GM18861 (cell line): ENCODE data around the gene QSER1.

Source experiments
- ATAC-seq: cut with Tn5 transposase; IDR thresholded peaks from one replicate; pipeline ENCODE4 v1.9.1; 2021; ENCODE audit not compliant: unreplicated experiment

The QSER1 gene

GRCh38 chr11:32890843-32891656 lies 1.6 kb upstream of the QSER1 start:
- ATAC-seq: no peak

GRCh38 chr11:32891657-32892354 lies 805 bp upstream of the QSER1 start:
- ATAC-seq: no peak

- ATAC-seq: no peak
Measured at GRCh38 chr11:32893093-32893342, 407 bp downstream of the QSER1 start.

GRCh38 chr11:32893343-32894148 lies 935 bp downstream of the QSER1 start:
- no peak for ATAC-seq

- ATAC-seq: no peak
Measured at GRCh38 chr11:32894149-32894827, 1.7 kb downstream of the QSER1 start.

- no peak for ATAC-seq
Measured at GRCh38 chr11:32894921-32895320, 2.3 kb downstream of the QSER1 start.

GRCh38 chr11:32895471-32895870 lies 2.9 kb downstream of the QSER1 start:
- no peak for ATAC-seq

- ATAC-seq: no peak
Measured at GRCh38 chr11:32897103-32897502, 4.5 kb downstream of the QSER1 start.

- ATAC-seq: no peak
Measured at GRCh38 chr11:32899438-32899837, 6.8 kb downstream of the QSER1 start.

GRCh38 chr11:32902089-32902665 lies 9.6 kb downstream of the QSER1 start:
- ATAC-seq: no peak

- no peak for ATAC-seq
Measured at GRCh38 chr11:32905028-32905667, 12.5 kb downstream of the QSER1 start.

- no peak for ATAC-seq
Measured at GRCh38 chr11:32908619-32909018, 16.0 kb downstream of the QSER1 start.

- ATAC-seq: no peak
Measured at GRCh38 chr11:32911413-32911812, 18.8 kb downstream of the QSER1 start.

GRCh38 chr11:32913445-32913844 lies 20.8 kb downstream of the QSER1 start:
- ATAC-seq: no peak

GRCh38 chr11:32916361-32916760 lies 23.8 kb downstream of the QSER1 start:
- ATAC-seq: no peak

GRCh38 chr11:32916994-32917393 lies 24.4 kb downstream of the QSER1 start:
- no peak for ATAC-seq

GRCh38 chr11:32918427-32918826 lies 25.8 kb downstream of the QSER1 start:
- ATAC-seq: no peak

GRCh38 chr11:32919338-32919737 lies 26.7 kb downstream of the QSER1 start:
- no peak for ATAC-seq

- peak; percentile 62 for ATAC-seq
Measured at GRCh38 chr11:32920570-32920969, 28.0 kb downstream of the QSER1 start.

GRCh38 chr11:32921204-32921603 lies 28.6 kb downstream of the QSER1 start:
- ATAC-seq: no peak
